OCI-LY3 (cell line): ENCODE measurements around the gene SARS1.

Source experiments
- H2AFZ ChIP-seq: fragments of 200-600, 300-600 bp; shearing (Covaris generic); 2 replicates; pipeline ENCODE4 v1.6.0; 2014; ENCODE audit warnings: antibody characterized with exemption, low read depth, low read length
- H3K27ac ChIP-seq: fragments of 200-600, 300-600 bp; sonication (generic); 2 replicates; pipeline ENCODE4 v1.5.1; 2014; ENCODE audit warnings: mild to moderate bottlenecking, low read length, moderate library complexity, mixed read lengths
- H3K27me3 ChIP-seq: fragments of 200-600, 300-600 bp; sonication (generic); 2 replicates; pipeline ENCODE4 v1.6.1; 2014; ENCODE audit warnings: low read depth, low read length, mixed read lengths
- H3K36me3 ChIP-seq: fragments of 200-600, 300-600 bp; sonication (generic); replicated peaks from 2 replicates; pipeline ENCODE3; 2014; ENCODE audit warnings: low read depth, low read length, mixed read lengths
- H3K4me1 ChIP-seq: fragments of 300-600, 200-600 bp; sonication (generic); 2 replicates; pipeline ENCODE4 v1.6.1; 2014; ENCODE audit warnings: low read length, mixed read lengths
- H3K4me2 ChIP-seq: fragments of 200-600, 300-600 bp; sonication (generic); 2 replicates; pipeline ENCODE4 v1.6.1; 2014; ENCODE audit warnings: low read length, mixed read lengths
- H3K4me3 ChIP-seq: fragments of 300-600, 200-600 bp; sonication (generic); 2 replicates; pipeline ENCODE4 v1.5.1; 2014; ENCODE audit warnings: antibody characterized with exemption, mild to moderate bottlenecking, low read length, moderate library complexity
- H3K79me2 ChIP-seq: fragments of 300-600, 200-600 bp; shearing (Covaris generic); 2 replicates; pipeline ENCODE4 v1.6.1; 2014; ENCODE audit warnings: mild to moderate bottlenecking, low read length, mixed read lengths
- H3K9ac ChIP-seq: fragments of 300-600, 200-600 bp; shearing (Covaris generic); 2 replicates; pipeline ENCODE4 v1.6.0; 2014; ENCODE audit warnings: mild to moderate bottlenecking, low read length, moderate library complexity
- H3K9me3 ChIP-seq: fragments of 200-600, 300-600 bp; shearing (Covaris generic); 2 replicates; pipeline ENCODE4 v1.6.1; 2014; ENCODE audit warnings: low read length, mixed read lengths; ENCODE audit not compliant: insufficient read depth
- H4K20me1 ChIP-seq: fragments of 200-600, 300-600 bp; sonication (generic); 2 replicates; pipeline ENCODE4 v1.6.1; 2016; ENCODE audit warnings: low read length, mixed read lengths; ENCODE audit not compliant: insufficient read depth
- CTCF ChIP-seq: fragments of 200-600, 300-600 bp; sonication (generic); IDR thresholded peaks from 2 replicates; pipeline ENCODE4 v1.5.1; 2014; ENCODE audit warnings: antibody characterized with exemption, low read length, low read depth
- EZH2phosphoT487 ChIP-seq: fragments of 200-600 bp; shearing (Covaris generic); IDR thresholded peaks from 2 replicates; pipeline ENCODE4 v1.6.1; 2018; ENCODE audit warnings: antibody characterized with exemption, mixed run types, low read depth

Gene SARS1

GRCh38 chr1:109269212-109269980, 55.7 kb downstream of the SARS1 start:
- Histone ChIP-seq H4K20me1 (no peaks in the 10 kb centered on the region), H3K4me1 (no peaks in the 10 kb centered on the region), H3K27ac (no peak overlapping the region), H3K4me2 (no peak overlapping the region), H3K36me3 (no peaks in the 10 kb centered on the region), H3K9ac (no peak overlapping the region), H3K79me2 (no peaks in the 10 kb centered on the region), H3K9me3 (no peaks in the 10 kb centered on the region), H2AFZ (no peak overlapping the region), H3K27me3 (no peaks in the 10 kb centered on the region), H3K4me3 (no peak overlapping the region)
- TF ChIP-seq CTCF = no peak
- TF ChIP-seq EZH2phosphoT487 = no peak

- H3K36me3 ChIP-seq = no peaks in the 10 kb centered on the region
Observed at GRCh38 chr1:109269981-109270622, 56.4 kb downstream of the SARS1 start.

GRCh38 chr1:109270623-109271317, 57.1 kb downstream of the SARS1 start:
- Histone ChIP-seq H3K4me3 (no peak overlapping the region), H3K9me3 (no peaks in the 10 kb centered on the region), H3K79me2 (no peaks in the 10 kb centered on the region), H3K9ac (no peak overlapping the region), H3K4me2 (no peak overlapping the region), H2AFZ (no peak overlapping the region), H4K20me1 (no peaks in the 10 kb centered on the region), H3K27ac (no peak overlapping the region), H3K36me3 (no peaks in the 10 kb centered on the region), H3K27me3 (no peaks in the 10 kb centered on the region), H3K4me1 (no peaks in the 10 kb centered on the region)
- TF ChIP-seq EZH2phosphoT487 (no peak), CTCF (no peak)

More at GRCh38 chr1:109269981-109270622, 56.4 kb downstream of the SARS1 start:
- Histone ChIP-seq H2AFZ (no peak overlapping the region), H3K27me3 (no peaks in the 10 kb centered on the region), H3K9ac (no peak overlapping the region), H3K27ac (no peak overlapping the region), H3K79me2 (no peaks in the 10 kb centered on the region), H3K9me3 (no peaks in the 10 kb centered on the region), H4K20me1 (no peaks in the 10 kb centered on the region), H3K4me1 (no peaks in the 10 kb centered on the region), H3K4me3 (no peak overlapping the region), H3K4me2 (no peak overlapping the region)
- TF ChIP-seq CTCF (no peak), EZH2phosphoT487 (no peak)

- Histone ChIP-seq H3K4me2 (no peak overlapping the region), H3K36me3 (no peaks in the 10 kb centered on the region), H3K9me3 (no peaks in the 10 kb centered on the region), H3K27me3 (no peaks in the 10 kb centered on the region), H4K20me1 (no peaks in the 10 kb centered on the region), H3K79me2 (no peaks in the 10 kb centered on the region), H3K4me3 (no peak overlapping the region), H3K27ac (no peak overlapping the region), H2AFZ (no peak overlapping the region), H3K4me1 (no peaks in the 10 kb centered on the region), H3K9ac (no peak overlapping the region)
- TF ChIP-seq CTCF (no peak), EZH2phosphoT487 (no peak)
Observed at GRCh38 chr1:109271458-109271857, 57.7 kb downstream of the SARS1 start.
